ENCODE measurements around the gene ACSL6. TPM values are rescaled to one million over a fixed set of nuclear protein-coding genes. Genes with fewer than 3 reads are reported as not detected.

ACSL6 gene
- total and polyA plus RNA-seq, 5 donors from 2014 or later: 3.0 to 5.7 (median 5.5) TPM

DNA sequence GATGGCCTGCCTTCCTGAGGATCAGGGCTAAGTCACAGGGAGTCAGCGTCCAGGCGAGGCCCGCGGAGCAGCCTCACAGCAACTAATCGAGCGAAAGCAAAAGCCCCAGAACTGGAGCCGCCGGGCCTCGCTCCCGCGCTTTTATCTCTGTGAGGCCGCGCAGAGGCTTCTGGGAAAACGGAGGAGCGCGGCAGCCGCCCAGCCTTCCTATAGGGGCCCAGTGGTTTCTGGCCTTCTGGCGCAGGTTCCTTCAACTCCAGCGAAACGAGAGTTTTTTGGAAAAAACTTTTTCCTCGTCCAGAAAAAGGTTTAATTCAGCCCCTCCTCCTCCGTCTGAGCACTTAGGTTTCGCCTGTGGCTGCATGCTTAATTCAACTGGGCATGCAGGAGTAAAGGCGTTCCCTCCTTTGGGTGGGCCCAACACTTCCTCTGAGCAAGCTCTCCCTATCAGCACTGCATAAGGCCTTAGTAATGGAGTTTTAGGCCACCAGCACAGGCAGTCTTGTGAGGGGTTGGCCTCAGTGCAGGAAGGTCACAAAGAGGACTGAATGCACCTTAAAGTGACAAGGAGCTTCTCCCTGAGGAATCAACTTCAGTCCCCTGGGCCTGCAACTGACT, 65.8 kb downstream of the ACSL6 start, which contains the start of gene MEIKIN:
TSS of gene MEIKIN (minus strand) at position 113 of the 618 bp plus-strand sequence. CDS start 158 bp downstream, outside the sequence.
- H3K36me3 ChIP-seq (ENCODE audit: control insufficient read depth, insufficient read depth, low read length): no peaks in the 10 kb centered on the region
- ATAC-seq (ENCODE audit: low read depth in 2 of 2): no peak
- peaks cover 28% of the 10 kb centered on the region for H3K27me3 Mint-ChIP-seq
- H3K36me3 Mint-ChIP-seq: no peaks in the 10 kb centered on the region
- DNase-seq: no peak
- no peak within 1 kb of the TSS for H3K27ac ChIP-seq (ENCODE audit: insufficient read depth, low read length, poor library complexity, severe bottlenecking)
- H3K27me3 ChIP-seq (ENCODE audit: control insufficient read depth, insufficient read depth, low read length): peaks cover 5% of the 10 kb centered on the region
- H3K4me3 Mint-ChIP-seq: no peak within 1 kb of the TSS
- H3K27ac Mint-ChIP-seq: no peak within 1 kb of the TSS
- no peaks in the 10 kb centered on the region for H3K4me1 Mint-ChIP-seq
- H3K4me1 ChIP-seq (ENCODE audit: control insufficient read depth, insufficient read depth, low read length, poor library complexity, severe bottlenecking): no peaks in the 10 kb centered on the region
- peaks cover 0 to 2% (median 0%) of the 10 kb centered on the region in 7 donors for H3K9me3 Mint-ChIP-seq
- no peak within 1 kb of the TSS for H3K4me3 ChIP-seq (ENCODE audit: low read depth, low read length)
- no peaks in the 10 kb centered on the region for H3K9me3 ChIP-seq (ENCODE audit: control insufficient read depth in 2 of 2, low read length in 2 of 2)

GRCh38 chr5:131944702-131945550, 66.5 kb downstream of the ACSL6 start:
- Histone ChIP-seq H3K4me3 (ENCODE audit: low read depth, low read length) (no peak overlapping the region), H3K36me3 (ENCODE audit: control insufficient read depth, insufficient read depth, low read length) (no peaks in the 10 kb centered on the region), H3K4me1 (ENCODE audit: control insufficient read depth, insufficient read depth, low read length, poor library complexity, severe bottlenecking) (no peaks in the 10 kb centered on the region), H3K27me3 (ENCODE audit: control insufficient read depth, insufficient read depth, low read length) (peaks cover 5% of the 10 kb centered on the region), H3K9me3 (ENCODE audit: control insufficient read depth in 2 of 2, low read length in 2 of 2) (no peaks in the 10 kb centered on the region), H3K27ac (ENCODE audit: insufficient read depth, low read length, poor library complexity, severe bottlenecking) (no peak overlapping the region)
- no peak for DNase-seq
- Mint-ChIP-seq H3K9me3 (peaks cover 0 to 2% (median 0%) of the 10 kb centered on the region in 7 donors), H3K27me3 (peaks cover 31% of the 10 kb centered on the region), H3K36me3 (no peaks in the 10 kb centered on the region), H3K4me1 (no peaks in the 10 kb centered on the region), H3K4me3 (no peak overlapping the region), H3K27ac (no peak overlapping the region)
- no peak for ATAC-seq (ENCODE audit: low read depth in 2 of 2)

DNA sequence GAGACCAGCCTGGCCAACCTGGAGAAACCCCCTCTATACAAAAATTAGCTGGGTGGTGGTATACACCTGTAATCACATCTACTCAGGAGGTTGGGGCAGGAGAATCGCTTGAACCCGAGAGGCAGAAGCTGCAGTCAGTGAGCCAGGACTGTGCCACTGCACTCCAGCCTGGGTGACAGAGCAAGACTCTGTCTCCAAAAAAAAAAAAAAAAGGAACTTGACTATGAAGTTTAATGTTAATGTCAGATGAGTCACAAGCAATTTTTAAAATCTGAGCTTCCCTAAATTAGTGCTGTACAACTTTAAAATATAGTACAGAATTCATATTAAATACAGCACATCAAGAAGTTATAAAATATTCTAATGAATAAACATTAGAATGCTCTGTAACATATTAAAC, 67.5 kb downstream of the ACSL6 start:
- H3K27me3 Mint-ChIP-seq: peaks cover 34% of the 10 kb centered on the region
- peaks cover 0 to 2% (median 0%) of the 10 kb centered on the region in 7 donors for H3K9me3 Mint-ChIP-seq
- DNase-seq: no peak
- no peak overlapping the region for H3K4me3 ChIP-seq (ENCODE audit: low read depth, low read length)
- no peaks in the 10 kb centered on the region for H3K4me1 ChIP-seq (ENCODE audit: control insufficient read depth, insufficient read depth, low read length, poor library complexity, severe bottlenecking)
- no peak overlapping the region for H3K27ac ChIP-seq (ENCODE audit: insufficient read depth, low read length, poor library complexity, severe bottlenecking)
- H3K36me3 ChIP-seq (ENCODE audit: control insufficient read depth, insufficient read depth, low read length): no peaks in the 10 kb centered on the region
- no peak overlapping the region for H3K27ac Mint-ChIP-seq
- no peaks in the 10 kb centered on the region for H3K4me1 Mint-ChIP-seq
- H3K36me3 Mint-ChIP-seq: no peaks in the 10 kb centered on the region
- H3K9me3 ChIP-seq (ENCODE audit: control insufficient read depth in 2 of 2, low read length in 2 of 2): no peaks in the 10 kb centered on the region
- no peak overlapping the region for H3K4me3 Mint-ChIP-seq
- H3K27me3 ChIP-seq (ENCODE audit: control insufficient read depth, insufficient read depth, low read length): peaks cover 4% of the 10 kb centered on the region
- ATAC-seq (ENCODE audit: low read depth in 2 of 2): no peak

- peaks cover 7% of the 10 kb centered on the region for H3K27me3 ChIP-seq (ENCODE audit: control insufficient read depth, insufficient read depth, low read length)
- no peak overlapping the region for H3K4me3 ChIP-seq (ENCODE audit: low read depth, low read length)
- no peak for DNase-seq
- no peaks in the 10 kb centered on the region for H3K4me1 ChIP-seq (ENCODE audit: control insufficient read depth, insufficient read depth, low read length, poor library complexity, severe bottlenecking)
- H3K9me3 ChIP-seq (ENCODE audit: control insufficient read depth in 2 of 2, low read length in 2 of 2): no peaks in the 10 kb centered on the region
- no peaks in the 10 kb centered on the region for H3K36me3 Mint-ChIP-seq
- no peak overlapping the region for H3K27ac Mint-ChIP-seq
- no peak overlapping the region for H3K27ac ChIP-seq (ENCODE audit: insufficient read depth, low read length, poor library complexity, severe bottlenecking)
- H3K36me3 ChIP-seq (ENCODE audit: control insufficient read depth, insufficient read depth, low read length): no peaks in the 10 kb centered on the region
- H3K4me1 Mint-ChIP-seq: no peaks in the 10 kb centered on the region
- no peak for ATAC-seq (ENCODE audit: low read depth in 2 of 2)
- H3K4me3 Mint-ChIP-seq: no peak overlapping the region
- peaks cover 31% of the 10 kb centered on the region for H3K27me3 Mint-ChIP-seq
- peaks cover 0 to 1% (median 0%) of the 10 kb centered on the region in 7 donors for H3K9me3 Mint-ChIP-seq
Measured at GRCh38 chr5:131942016-131942415, 69.4 kb downstream of the ACSL6 start.

DNA sequence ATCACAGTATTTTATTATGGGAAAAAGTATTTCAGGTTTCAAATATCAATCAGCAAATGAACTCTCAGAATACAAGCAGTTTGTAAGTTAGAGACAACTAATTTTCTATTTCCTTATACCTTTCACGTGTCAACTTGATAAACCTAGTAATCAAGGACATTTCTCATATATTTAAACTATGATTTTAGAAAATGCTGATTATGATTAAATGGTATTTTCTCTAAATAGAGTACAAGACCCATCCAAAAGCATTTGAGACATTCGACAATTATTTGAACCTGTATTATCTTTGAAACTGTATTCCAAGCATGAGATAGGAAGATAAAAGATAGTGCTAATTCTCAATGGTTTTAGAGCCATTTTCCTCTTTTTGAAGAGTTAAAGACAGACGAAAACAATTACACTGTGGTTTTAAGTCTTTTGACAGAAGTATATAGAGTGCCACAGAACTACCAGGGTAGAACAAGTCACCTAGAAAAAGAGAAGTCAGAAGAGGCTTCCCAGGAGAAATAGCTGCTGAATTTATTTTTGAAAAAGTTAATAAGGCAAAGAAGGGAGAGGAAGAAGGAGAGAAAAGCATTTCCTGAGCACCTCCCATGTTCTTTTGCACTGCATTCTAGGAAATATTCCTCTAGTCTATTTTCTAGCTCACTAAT, 71.6 kb downstream of the ACSL6 start:
- Mint-ChIP-seq H3K27ac (no peak overlapping the region), H3K36me3 (no peaks in the 10 kb centered on the region), H3K27me3 (peaks cover 39% of the 10 kb centered on the region), H3K4me3 (no peak overlapping the region), H3K4me1 (no peaks in the 10 kb centered on the region), H3K9me3 (peaks cover 0 to 1% (median 0%) of the 10 kb centered on the region in 7 donors)
- Histone ChIP-seq H3K9me3 (ENCODE audit: control insufficient read depth in 2 of 2, low read length in 2 of 2) (no peaks in the 10 kb centered on the region), H3K4me3 (ENCODE audit: low read depth, low read length) (no peak overlapping the region), H3K4me1 (ENCODE audit: control insufficient read depth, insufficient read depth, low read length, poor library complexity, severe bottlenecking) (no peaks in the 10 kb centered on the region), H3K27me3 (ENCODE audit: control insufficient read depth, insufficient read depth, low read length) (peaks cover 9% of the 10 kb centered on the region), H3K36me3 (ENCODE audit: control insufficient read depth, insufficient read depth, low read length) (no peaks in the 10 kb centered on the region), H3K27ac (ENCODE audit: insufficient read depth, low read length, poor library complexity, severe bottlenecking) (no peak overlapping the region)
- ATAC-seq (ENCODE audit: low read depth in 2 of 2) (no peak), DNase-seq (no peak)

DNA sequence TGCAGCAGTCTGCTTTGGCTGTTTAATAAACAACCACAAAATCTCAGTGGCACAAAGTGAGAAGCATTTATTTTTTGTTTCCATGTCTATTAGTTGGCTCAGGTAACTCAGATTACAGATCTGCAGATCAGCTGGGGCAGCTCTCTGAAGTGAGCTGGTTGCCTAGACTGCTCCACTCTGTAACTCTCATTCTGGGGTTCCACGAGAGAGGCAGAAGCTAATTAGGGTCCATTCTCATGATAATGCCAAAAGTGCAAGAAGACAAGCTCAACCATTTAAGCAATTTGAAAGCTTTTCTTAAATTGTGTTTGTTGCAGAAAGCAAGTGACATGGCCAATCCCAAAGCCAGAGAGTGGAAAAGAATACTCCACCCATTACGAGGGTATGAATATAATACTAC, 79.2 kb downstream of the ACSL6 start:
- no peak overlapping the region for H3K27ac ChIP-seq (ENCODE audit: insufficient read depth, low read length, poor library complexity, severe bottlenecking)
- Mint-ChIP-seq H3K36me3 (peaks cover 3% of the 10 kb centered on the region), H3K27me3 (peaks cover 30% of the 10 kb centered on the region), H3K4me1 (no peaks in the 10 kb centered on the region), H3K4me3 (no peak overlapping the region), H3K27ac (no peak overlapping the region), H3K9me3 (peaks cover 0 to 39% (median 14%) of the 10 kb centered on the region in 7 donors)
- peaks cover 8% of the 10 kb centered on the region for H3K27me3 ChIP-seq (ENCODE audit: control insufficient read depth, insufficient read depth, low read length)
- peaks cover 11 to 20% of the 10 kb centered on the region in 2 experiments for H3K9me3 ChIP-seq (ENCODE audit: control insufficient read depth in 2 of 2, low read length in 2 of 2)
- no peaks in the 10 kb centered on the region for H3K4me1 ChIP-seq (ENCODE audit: control insufficient read depth, insufficient read depth, low read length, poor library complexity, severe bottlenecking)
- no peak for DNase-seq
- no peak for ATAC-seq (ENCODE audit: low read depth in 2 of 2)
- H3K36me3 ChIP-seq (ENCODE audit: control insufficient read depth, insufficient read depth, low read length): no peaks in the 10 kb centered on the region
- no peak overlapping the region for H3K4me3 ChIP-seq (ENCODE audit: low read depth, low read length)

DNA sequence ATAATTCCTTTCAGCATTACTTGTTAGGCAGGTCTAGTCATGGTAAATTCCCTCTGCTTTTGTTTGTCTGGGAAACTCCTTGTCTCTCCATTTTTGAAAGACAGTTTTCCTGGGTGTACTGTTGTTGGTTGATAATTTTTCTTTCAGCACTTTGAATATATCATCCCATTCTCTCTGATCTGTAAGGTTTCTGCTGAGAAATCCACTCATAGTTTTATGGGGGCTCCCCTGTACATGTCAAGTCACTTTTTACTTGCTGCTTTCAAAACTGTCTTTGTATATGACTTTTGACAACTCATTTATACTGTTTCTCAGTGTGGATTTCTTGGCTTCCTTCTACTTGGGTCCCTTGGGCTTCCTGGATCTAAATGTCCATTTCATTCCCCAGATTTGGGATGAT, 82.5 kb downstream of the ACSL6 start:
- H3K4me3 Mint-ChIP-seq: no peak overlapping the region
- no peak for DNase-seq
- H3K27me3 Mint-ChIP-seq: peaks cover 18% of the 10 kb centered on the region
- no peaks in the 10 kb centered on the region for H3K4me1 Mint-ChIP-seq
- Histone ChIP-seq H3K36me3 (ENCODE audit: control insufficient read depth, insufficient read depth, low read length) (no peaks in the 10 kb centered on the region), H3K4me3 (ENCODE audit: low read depth, low read length) (no peak overlapping the region), H3K27me3 (ENCODE audit: control insufficient read depth, insufficient read depth, low read length) (peaks cover 6% of the 10 kb centered on the region), H3K27ac (ENCODE audit: insufficient read depth, low read length, poor library complexity, severe bottlenecking) (no peak overlapping the region), H3K9me3 (ENCODE audit: control insufficient read depth in 2 of 2, low read length in 2 of 2) (peaks cover 11 to 31% of the 10 kb centered on the region in 2 experiments), H3K4me1 (ENCODE audit: control insufficient read depth, insufficient read depth, low read length, poor library complexity, severe bottlenecking) (no peaks in the 10 kb centered on the region)
- no peak overlapping the region for H3K27ac Mint-ChIP-seq
- H3K36me3 Mint-ChIP-seq: peaks cover 3% of the 10 kb centered on the region
- no peak for ATAC-seq (ENCODE audit: low read depth in 2 of 2)
- H3K9me3 Mint-ChIP-seq: peaks cover 3 to 50% (median 16%) of the 10 kb centered on the region in 7 donors

Measured in CD4-positive, CD25-positive, alpha-beta regulatory T cell (primary cell).